Measurements from ENCODE around the gene PTCRA.
"Not testable (repeated sequence)": the region's sequence is repeated elsewhere in the genome, so short reads cannot be mapped to it uniquely, and the experiment has no call there.

The PTCRA gene

GRCh38 chr6:42915732-42916131 is at the start of gene PTCRA:
Gene PTCRA, plus strand, starts transcription at chr6:42916053. Its CDS starts 17 bp downstream, at chr6:42916070.
- DNase-seq (ENCODE audit: low read depth, low spot score): no peak

GRCh38 chr6:42870145-42870936 is 45.5 kb upstream of the PTCRA start:
- no peak for DNase-seq (ENCODE audit: low read depth, low spot score)

GRCh38 chr6:42871711-42872110 is 44.1 kb upstream of the PTCRA start:
- DNase-seq (ENCODE audit: low read depth, low spot score): no peak

GRCh38 chr6:42873313-42873712 is 42.5 kb upstream of the PTCRA start:
- DNase-seq (ENCODE audit: low read depth, low spot score): peak; percentile 17

GRCh38 chr6:42877695-42878094 is 38.2 kb upstream of the PTCRA start:
- DNase-seq (ENCODE audit: low read depth, low spot score): no peak

- peak; percentile 92 for DNase-seq (ENCODE audit: low read depth, low spot score)
These were observed 36.2 kb upstream of the PTCRA start, which contains the start of gene RPL7L1 for GRCh38 chr6:42879372-42880239. Gene RPL7L1, plus strand, starts transcription at chr6:42879616. Its CDS starts 295 bp downstream, at chr6:42879911.

- not testable (repeated sequence) for DNase-seq (ENCODE audit: low read depth, low spot score)
These were observed 35.5 kb upstream of the PTCRA start for GRCh38 chr6:42880240-42880817.

- not testable (repeated sequence) for DNase-seq (ENCODE audit: low read depth, low spot score)
These were observed 35.0 kb upstream of the PTCRA start for GRCh38 chr6:42880871-42881270.

GRCh38 chr6:42885702-42886101 is 30.2 kb upstream of the PTCRA start:
- no peak for DNase-seq (ENCODE audit: low read depth, low spot score)

GRCh38 chr6:42888201-42888600 is 27.7 kb upstream of the PTCRA start:
- DNase-seq (ENCODE audit: low read depth, low spot score): not testable (repeated sequence)

GRCh38 chr6:42889815-42890214 is 26.0 kb upstream of the PTCRA start:
- peak; percentile 38 for DNase-seq (ENCODE audit: low read depth, low spot score)

- DNase-seq (ENCODE audit: low read depth, low spot score): peak; percentile 97
These were observed 25.3 kb upstream of the PTCRA start for GRCh38 chr6:42890311-42891198.

GRCh38 chr6:42891199-42891722 is 24.6 kb upstream of the PTCRA start:
- DNase-seq (ENCODE audit: low read depth, low spot score): no peak

GRCh38 chr6:42894041-42894828 is 21.6 kb upstream of the PTCRA start:
- DNase-seq (ENCODE audit: low read depth, low spot score): not testable (repeated sequence)

- no peak for DNase-seq (ENCODE audit: low read depth, low spot score)
These were observed 19.6 kb upstream of the PTCRA start for GRCh38 chr6:42896178-42896719.

GRCh38 chr6:42898891-42899361 is 16.9 kb upstream of the PTCRA start:
- peak; percentile 75 for DNase-seq (ENCODE audit: low read depth, low spot score)

- DNase-seq (ENCODE audit: low read depth, low spot score): peak; percentile 19
These were observed 16.0 kb upstream of the PTCRA start for GRCh38 chr6:42899871-42900270.

GRCh38 chr6:42901538-42901957 is 14.3 kb upstream of the PTCRA start:
- DNase-seq (ENCODE audit: low read depth, low spot score): peak; percentile 89

- not testable (repeated sequence) for DNase-seq (ENCODE audit: low read depth, low spot score)
These were observed 13.2 kb upstream of the PTCRA start for GRCh38 chr6:42902429-42903263.

All from astrocyte of the hippocampus (primary cell).